ENCODE measurements around the gene BANP.

The BANP gene

GRCh38 chr16:88063211-88063773 is 112.1 kb downstream of the BANP start:
- in situ Hi-C loops (cut with MboI; ENCODE audit: low sequenced_read_pairs): no loop called here

- in situ Hi-C loops (cut with MboI; ENCODE audit: low sequenced_read_pairs): no loop called here
These were observed 113.0 kb downstream of the BANP start for GRCh38 chr16:88064011-88064888.

GRCh38 chr16:88064889-88065746 is 113.9 kb downstream of the BANP start:
- in situ Hi-C loops (cut with MboI; ENCODE audit: low sequenced_read_pairs): no loop called here

- in situ Hi-C loops (cut with MboI; ENCODE audit: low sequenced_read_pairs): no loop called here
These were observed 114.5 kb downstream of the BANP start for GRCh38 chr16:88065747-88066142.

GRCh38 chr16:88066234-88066633 is 115.0 kb downstream of the BANP start:
- in situ Hi-C loops (cut with MboI; ENCODE audit: low sequenced_read_pairs): no loop called here

- in situ Hi-C loops (cut with MboI; ENCODE audit: low sequenced_read_pairs): no loop called here
These were observed 115.7 kb downstream of the BANP start for GRCh38 chr16:88066680-88067529.

- in situ Hi-C loops (cut with MboI; ENCODE audit: low sequenced_read_pairs): no loop called here
These were observed 116.5 kb downstream of the BANP start for GRCh38 chr16:88067530-88068411.

- in situ Hi-C loops (cut with MboI; ENCODE audit: low sequenced_read_pairs): no loop called here
These were observed 117.5 kb downstream of the BANP start for GRCh38 chr16:88068476-88069396.

GRCh38 chr16:88069397-88070168 is 118.3 kb downstream of the BANP start:
- in situ Hi-C loops (cut with MboI; ENCODE audit: low sequenced_read_pairs): no loop called here

- in situ Hi-C loops (cut with MboI; ENCODE audit: low sequenced_read_pairs): no loop called here
These were observed 119.1 kb downstream of the BANP start for GRCh38 chr16:88070341-88070740.

GRCh38 chr16:88070989-88071625 is 119.9 kb downstream of the BANP start:
- in situ Hi-C loops (cut with MboI; ENCODE audit: low sequenced_read_pairs): no loop called here

- in situ Hi-C loops (cut with MboI; ENCODE audit: low sequenced_read_pairs): no loop called here
These were observed 120.7 kb downstream of the BANP start for GRCh38 chr16:88071908-88072307.

GRCh38 chr16:88072571-88073001 is 121.4 kb downstream of the BANP start:
- in situ Hi-C loops (cut with MboI; ENCODE audit: low sequenced_read_pairs): no loop called here

- in situ Hi-C loops (cut with MboI; ENCODE audit: low sequenced_read_pairs): no loop called here
These were observed 122.0 kb downstream of the BANP start for GRCh38 chr16:88073201-88073721.

- in situ Hi-C loops (cut with MboI; ENCODE audit: low sequenced_read_pairs): no loop called here
These were observed 122.8 kb downstream of the BANP start for GRCh38 chr16:88074041-88074440.

- in situ Hi-C loops (cut with MboI; ENCODE audit: low sequenced_read_pairs): no loop called here
These were observed 125.1 kb downstream of the BANP start for GRCh38 chr16:88076211-88076931.
